Bronchial epithelial cell (primary cell): Measurements from ENCODE around the gene ZNF722. TPM values are rescaled to one million over a fixed set of nuclear protein-coding genes. Genes with fewer than 3 reads are reported as not detected.
"Not testable (repeated sequence)": the region's sequence is repeated elsewhere in the genome, so short reads cannot be mapped to it uniquely, and the experiment has no call there.

Experiments
- DNase-seq: peaks from one replicate; pipeline ENCODE4 v3.0.0-alpha.2; 2010; ENCODE audit warnings: low read depth
- FAIRE-seq: peaks from 2 replicates; lab custom pipeline; 2011; peaks lifted over from hg19 to GRCh38; lab: Jason Lieb, UNC
- H3K27me3 ChIP-seq: 2 replicates; pipeline ENCODE4 v1.5.1; 2011; ENCODE audit warnings: low read length; ENCODE audit not compliant: control insufficient read depth, insufficient read depth
- H3K36me3 ChIP-seq: 2 replicates; pipeline ENCODE4 v1.5.1; 2011; ENCODE audit warnings: low read length; ENCODE audit not compliant: control insufficient read depth, insufficient read depth
- H3K4me3 ChIP-seq: 2 replicates; pipeline ENCODE4 v1.5.1; 2011; ENCODE audit warnings: mild to moderate bottlenecking, low read depth, low read length, control low read depth
- CTCF ChIP-seq: IDR thresholded peaks from 2 replicates; pipeline ENCODE4 v1.5.1; 2011; ENCODE audit warnings: mild to moderate bottlenecking, moderate library complexity, low read length, control low read depth, inconsistent platforms; ENCODE audit not compliant: insufficient read depth, severe bottlenecking
- total RNA-seq: library from RNA; depleted of rRNA; stranded (reverse); fragments of >200 nt; gene quantifications from 2 replicates; pipeline ENCODE4 v1.2.1, GENCODE V29; 2014

Gene ZNF722
- total RNA-seq: not detected in 2 replicates

- no peak within 1 kb of the TSS for H3K4me3 ChIP-seq
- DNase-seq (no peak), FAIRE-seq (no peak)
- TF ChIP-seq CTCF: no peak
- H3K36me3 ChIP-seq: no peaks in the 10 kb centered on the region
- H3K27me3 ChIP-seq: no peaks in the 10 kb centered on the region
These were observed at the start of gene ZNF722 for GRCh38 chr7:63998549-63998948. ZNF722 (plus strand) TSS chr7:63998849; CDS start chr7:63998962, 113 bp downstream.

- DNase-seq (no peak), FAIRE-seq (no peak)
- Histone ChIP-seq H3K27me3 (no peaks in the 10 kb centered on the region), H3K4me3 (no peak overlapping the region), H3K36me3 (no peaks in the 10 kb centered on the region)
- TF ChIP-seq CTCF: no peak
These were observed 45.5 kb upstream of the ZNF722 start for GRCh38 chr7:63953181-63953580.

- no peak for DNase-seq
- Histone ChIP-seq H3K4me3 (no peak overlapping the region), H3K36me3 (no peaks in the 10 kb centered on the region), H3K27me3 (no peaks in the 10 kb centered on the region)
- TF ChIP-seq CTCF: no peak
- no peak for FAIRE-seq
These were observed 30.0 kb upstream of the ZNF722 start for GRCh38 chr7:63968629-63969028.

- H3K36me3 ChIP-seq, H3K4me3 ChIP-seq, FAIRE-seq, DNase-seq, H3K27me3 ChIP-seq: not testable (repeated sequence)
These were observed 16.8 kb downstream of the ZNF722 start for GRCh38 chr7:64015496-64015895.

- TF ChIP-seq CTCF: no peak
These were observed 36.7 kb downstream of the ZNF722 start for GRCh38 chr7:64035388-64035787.

GRCh38 chr7:64037095-64037494, 38.4 kb downstream of the ZNF722 start:
- no peak for FAIRE-seq
- Histone ChIP-seq H3K27me3 (no peaks in the 10 kb centered on the region), H3K36me3 (no peaks in the 10 kb centered on the region), H3K4me3 (no peak overlapping the region)
- DNase-seq: no peak
- TF ChIP-seq CTCF: no peak

More at GRCh38 chr7:64035388-64035787, 36.7 kb downstream of the ZNF722 start:
- Histone ChIP-seq H3K36me3 (no peaks in the 10 kb centered on the region), H3K27me3 (no peaks in the 10 kb centered on the region), H3K4me3 (no peak overlapping the region)
- FAIRE-seq (no peak), DNase-seq (no peak)
